Measurements from ENCODE around the gene CATSPERZ. TPM values are rescaled to one million over a fixed set of nuclear protein-coding genes. Genes with fewer than 3 reads are reported as not detected.

The CATSPERZ gene
- total and polyA plus RNA-seq, 2 of the 13 experiments (the other 11 are each of a cell fraction or from before 2014, with no cell fraction given), result 0.22 to 0.48 TPM

DNA sequence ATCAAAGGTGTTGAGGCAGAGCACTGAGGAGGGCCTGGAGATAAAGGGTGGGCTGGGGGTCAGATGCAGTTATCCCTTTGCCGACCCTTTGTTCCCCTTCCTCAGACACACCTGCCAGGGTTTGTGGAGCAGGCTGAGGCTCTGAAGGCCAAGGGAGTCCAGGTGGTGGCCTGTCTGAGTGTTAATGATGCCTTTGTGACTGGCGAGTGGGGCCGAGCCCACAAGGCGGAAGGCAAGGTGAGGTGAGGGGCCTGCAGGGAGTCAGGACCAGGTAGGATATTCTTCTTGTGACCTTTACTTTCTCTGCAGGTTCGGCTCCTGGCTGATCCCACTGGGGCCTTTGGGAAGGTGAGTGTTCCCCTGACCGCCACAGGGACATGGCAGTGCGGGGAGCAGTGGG is 20.4 kb downstream of the CATSPERZ start:
- ChIA-PET CTCF (ENCODE audit: low intra/inter-chr PET ratio, low total read pairs) (no interaction called here), POLR2A (interaction anchor here (0.9 kb wide), 1 partner anchor 11 kb away, joined by 5 read pairs; no protein-coding TSS in a partner anchor)
- Histone ChIP-seq H3K9me3 (ENCODE audit: low read length) (no peaks in the 10 kb centered on the region), H3K4me1 (ENCODE audit: insufficient read depth, low read length) (peaks cover 22% of the 10 kb centered on the region), H3K36me3 (replicated peaks in 1 of 2; ENCODE audit: control insufficient read depth in 1 of 2, insufficient read depth in 2 of 2, low read length in 2 of 2) (peaks cover 1 to 20% of the 10 kb centered on the region in 2 experiments; a peak in 2 of 5 replicates), H4K20me1 (ENCODE audit: insufficient read depth, low read length) (no peaks in the 10 kb centered on the region), H3K27me3 (ENCODE audit: control insufficient read depth in 1 of 2, insufficient read depth in 2 of 2, low read length in 2 of 2) (no peaks in the 10 kb centered on the region; a peak in 1 of 5 replicates), H2AFZ (ENCODE audit: low read length) (no peak overlapping the region), H3K27ac (ENCODE audit: extremely low read length, insufficient read depth, low read length) (no peak overlapping the region), H3K79me2 (ENCODE audit: insufficient read depth, low read length) (peaks cover 15% of the 10 kb centered on the region), H3K9ac (ENCODE audit: insufficient read depth, low read depth, low read length) (no peak overlapping the region), H3K4me3 (replicated peaks in 1 of 3; ENCODE audit: insufficient read depth in 1 of 3, low read depth in 2 of 3, low read length in 3 of 3) (no peak overlapping the region), H3K4me2 (ENCODE audit: low read depth, low read length) (no peak overlapping the region)
- intact Hi-C loops (cut with micrococcal nuclease; ENCODE audit: unreplicated experiment), result no loop called here
- no TSS peak for BruUV-seq (replicated peaks)
- no peak for ATAC-seq
- TF ChIP-seq ZNF138 (CRISPR knock-in tag; IDR thresholded peaks at IDR 0.05; ENCODE audit: low read depth) (no peak), NFATC3 (CRISPR knock-in tag; IDR thresholded peaks at IDR 0.05) (no peak), KLF11 (CRISPR knock-in tag; IDR thresholded peaks at IDR 0.05) (no peak), SOX13 (IDR thresholded peaks at IDR 0.05) (no peak), SOX13 (CRISPR knock-in tag; conservative IDR thresholded peaks at IDR 0.05 in 1 of 2, IDR thresholded peaks at IDR 0.05 in 1 of 2) (no peak), ZNF484 (CRISPR knock-in tag; IDR thresholded peaks at IDR 0.05; ENCODE audit: borderline replicate concordance, low read depth) (no peak), JUND (CRISPR knock-in tag; IDR thresholded peaks at IDR 0.05) (no peak), SMAD3 (CRISPR knock-in tag; IDR thresholded peaks at IDR 0.05) (no peak), ZBTB4 (CRISPR knock-in tag; IDR thresholded peaks at IDR 0.05; ENCODE audit: borderline replicate concordance) (no peak), ZNF83 (CRISPR knock-in tag; IDR thresholded peaks at IDR 0.05; ENCODE audit: borderline replicate concordance) (no peak), FOXK2 (IDR thresholded peaks at IDR 0.05) (no peak), MAFG (CRISPR knock-in tag; IDR thresholded peaks at IDR 0.05) (no peak), REXO4 (CRISPR knock-in tag; IDR thresholded peaks at IDR 0.05; ENCODE audit: borderline replicate concordance) (no peak), ZNF570 (CRISPR knock-in tag; IDR thresholded peaks at IDR 0.05; ENCODE audit: borderline replicate concordance) (no peak), TFDP1 (CRISPR knock-in tag; IDR thresholded peaks at IDR 0.05; ENCODE audit: borderline replicate concordance) (no peak), ZNF12 (CRISPR knock-in tag; IDR thresholded peaks at IDR 0.05) (no peak), ZNF264 (CRISPR knock-in tag; IDR thresholded peaks at IDR 0.05) (no peak)
- 100% methylated on average over 6 of the region's 7 CpGs for WGBS (ENCODE audit: low lambda C conversion rate)
- DNase-seq (ENCODE audit: low spot score), result no peak
- FAIRE-seq, result no peak
- in situ Hi-C loops (cut with HindIII; ENCODE audit: extremely low pct_ligation_motif_present, low pct_unique_long_range_greater_than_20kb), result no loop called here

All from HepG2 (cell line).